Liver (tissue), 9 donors: ENCODE measurements around the gene ZNF559. TPM values are rescaled to one million over a fixed set of nuclear protein-coding genes. Genes with fewer than 3 reads are reported as not detected.
"Not testable (repeated sequence)": the region's sequence is repeated elsewhere in the genome, so short reads cannot be mapped to it uniquely, and the experiment has no call there.

Experiments used
- DNase-seq: peaks from one replicate; pipeline ENCODE4 v3.0.0-alpha.2; 2017; ENCODE audit warnings: low spot score
- H3K27ac ChIP-seq, 2 donors: one replicate each; pipeline ENCODE4 v1.7.0; 2013; ENCODE audit warnings: inconsistent platforms in 2 of 2, low read length in 2 of 2, control low read depth in 1 of 2, low read depth in 1 of 2, mild to moderate bottlenecking in 1 of 2
- H3K27me3 ChIP-seq, 4 donors: one replicate each; pipeline versions ENCODE4 v1.6.1 to v1.7.0; 2013; ENCODE audit warnings: low read length in 3 of 4, inconsistent platforms in 1 of 4, mild to moderate bottlenecking in 1 of 4, moderate library complexity in 1 of 4; ENCODE audit not compliant: control insufficient read depth in 4 of 4, insufficient read depth in 4 of 4
- H3K36me3 ChIP-seq, 4 donors: one replicate each; pipeline versions ENCODE4 v1.6.1 to v1.7.0; 2013; ENCODE audit warnings: low read length in 3 of 4, mild to moderate bottlenecking in 3 of 4, low read depth in 1 of 4, moderate library complexity in 1 of 4; ENCODE audit not compliant: control insufficient read depth in 4 of 4, insufficient read depth in 3 of 4
- H3K4me1 ChIP-seq, 4 donors: one replicate each; pipeline versions ENCODE4 v1.6.1 to v1.7.0; 2013; ENCODE audit warnings: low read length in 3 of 4, mild to moderate bottlenecking in 3 of 4, moderate library complexity in 1 of 4; ENCODE audit not compliant: control insufficient read depth in 4 of 4, insufficient read depth in 4 of 4
- H3K4me3 ChIP-seq, 3 donors: one replicate each; pipeline versions ENCODE4 v1.6.1 to v1.7.0; 2013; ENCODE audit warnings: low read length in 3 of 3, control low read depth in 1 of 3, low read depth in 1 of 3, mild to moderate bottlenecking in 1 of 3
- H3K9ac ChIP-seq, 2 donors: one replicate each; pipeline ENCODE4 v1.7.0; 2013; ENCODE audit warnings: low read length in 2 of 2, mild to moderate bottlenecking in 2 of 2, moderate library complexity in 2 of 2, control low read depth in 1 of 2, low read depth in 1 of 2
- H3K9me3 ChIP-seq, 4 donors: one replicate each; pipeline versions ENCODE4 v1.6.1 to v1.7.0; 2013; ENCODE audit warnings: low read length in 3 of 4; ENCODE audit not compliant: control insufficient read depth in 4 of 4
- EGR1 ChIP-seq, 2 donors: IDR thresholded peaks; 2 replicates each; pipeline ENCODE4 v1.6.1; 2016 to 2018; ENCODE audit warnings: antibody characterized with exemption in 2 of 2, low read depth in 2 of 2
- FOXA1 ChIP-seq: IDR thresholded peaks from 2 replicates; pipeline ENCODE4 v1.6.1; 2016; ENCODE audit warnings: antibody characterized with exemption
- GABPA ChIP-seq, 2 donors: IDR thresholded peaks in 1 of 2; conservative IDR thresholded peaks in 1 of 2; 2 replicates each; pipeline ENCODE4 v1.6.1; 2016; ENCODE audit warnings: antibody characterized with exemption in 2 of 2, mild to moderate bottlenecking in 1 of 2, moderate library complexity in 1 of 2
- HNF4A ChIP-seq, 2 donors: conservative IDR thresholded peaks; 2 replicates each; pipeline ENCODE4 v1.6.1; 2016; ENCODE audit warnings: antibody characterized with exemption in 2 of 2, mild to moderate bottlenecking in 2 of 2
- HNF4G ChIP-seq: IDR thresholded peaks from 2 replicates; pipeline ENCODE4 v1.6.1; 2016; ENCODE audit warnings: antibody characterized with exemption
- JUND ChIP-seq, 2 donors: IDR thresholded peaks; 2 replicates each; pipeline ENCODE4 v1.6.1; 2016; ENCODE audit warnings: antibody characterized with exemption in 2 of 2
- NR2F2 ChIP-seq: IDR thresholded peaks from 2 replicates; pipeline ENCODE4 v1.6.1; 2016; ENCODE audit warnings: antibody characterized with exemption
- RAD21 ChIP-seq, 2 donors: IDR thresholded peaks; 2 replicates each; pipeline ENCODE4 v1.6.1; 2016; ENCODE audit warnings: antibody characterized with exemption in 2 of 2, mild to moderate bottlenecking in 2 of 2
- RXRA ChIP-seq, 2 donors: IDR thresholded peaks; 2 replicates each; pipeline ENCODE4 v1.6.1; 2017 to 2018; ENCODE audit warnings: antibody characterized with exemption in 2 of 2, mild to moderate bottlenecking in 1 of 2
- SP1 ChIP-seq: IDR thresholded peaks from 2 replicates; pipeline ENCODE4 v1.6.1; 2018; ENCODE audit warnings: antibody characterized with exemption, mild to moderate bottlenecking
- TAF1 ChIP-seq: conservative IDR thresholded peaks from 2 replicates; pipeline ENCODE4 v1.6.1; 2016; ENCODE audit warnings: antibody characterized with exemption, mild to moderate bottlenecking
- YY1 ChIP-seq: IDR thresholded peaks from 2 replicates; pipeline ENCODE4 v1.6.1; 2016; ENCODE audit warnings: antibody characterized with exemption, mild to moderate bottlenecking
- WGBS: extraction: QIAGEN DNeasy Blood & Tissue Kit; methylation state at CpG from one replicate; pipeline ENCODE4 v1.1.7; 2013; 5-methylcytosine and 5-hydroxymethylcytosine counted together
- polyA plus RNA-seq, 2 donors: library from polyadenylated mRNA; stranded (reverse) in 1 of 2; unstranded in 1 of 2; fragments of 200-250 nt in 1 of 2; fragments of >200 nt in 1 of 2; fragmentation: Nextera tagmentation in 1 of 2; extraction: Ambion mirVana in 1 of 2; gene quantifications; one replicate each; pipeline versions ENCODE4 v1.2.1 to v1.2.3, GENCODE V29; 2013 to 2015
- total RNA-seq, 2 donors: library from RNA; depleted of rRNA; stranded (reverse); fragments of >200 nt; gene quantifications; one replicate each; pipeline ENCODE4 v1.2.3, GENCODE V29; 2014
- TF ChIP-seq, protein P1 (sequence below): IDR thresholded peaks from 2 replicates; pipeline ENCODE4 v1.6.1; 2016; ENCODE audit warnings: antibody characterized with exemption
- TF ChIP-seq, protein P2 (sequence below): IDR thresholded peaks from 2 replicates; pipeline ENCODE4 v1.6.1; 2016; ENCODE audit warnings: antibody characterized with exemption
- TF ChIP-seq, protein P3 (sequence below): fragments of 150-350 bp; IDR thresholded peaks from 2 replicates; pipeline ENCODE4 v1.5.1; 2017; ENCODE audit warnings: improper control_type of control experiment, low read depth, low read length; ENCODE audit not compliant: missing input control
- donor health status: healthy.
- donor health status: healthy.
- donor health status: healthy.
- donor health status: healthy.
- donor health status: healthy.

Gene ZNF559
- total and polyA plus RNA-seq, 4 donors = 2.6 to 6.2 (median 3.6) TPM

DNA sequence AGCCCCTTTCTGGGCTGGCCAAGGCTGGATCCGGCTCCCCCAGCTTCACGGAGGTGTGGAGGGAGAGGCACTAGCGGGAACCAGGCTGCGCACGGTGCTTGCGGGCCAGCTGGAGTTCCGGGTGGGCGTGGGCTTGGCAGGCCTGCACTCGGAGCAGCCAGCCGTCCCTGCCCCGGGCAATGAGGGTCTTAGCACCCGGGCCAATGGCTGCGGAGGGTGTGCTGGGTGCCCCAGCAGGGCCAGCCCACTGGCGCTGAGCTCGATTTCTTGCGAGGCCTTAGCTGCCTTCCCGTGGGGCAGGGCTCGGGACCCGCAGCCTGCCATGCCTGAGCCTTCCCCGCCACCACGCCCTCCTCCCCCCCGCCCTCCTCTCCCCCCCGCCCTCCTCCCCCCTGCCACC, 2.6 kb upstream of the ZNF559 start (continued):
- TF ChIP-seq, protein P1, sequence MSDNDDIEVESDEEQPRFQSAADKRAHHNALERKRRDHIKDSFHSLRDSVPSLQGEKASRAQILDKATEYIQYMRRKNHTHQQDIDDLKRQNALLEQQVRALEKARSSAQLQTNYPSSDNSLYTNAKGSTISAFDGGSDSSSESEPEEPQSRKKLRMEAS = no peak
- TF ChIP-seq, protein P2, sequence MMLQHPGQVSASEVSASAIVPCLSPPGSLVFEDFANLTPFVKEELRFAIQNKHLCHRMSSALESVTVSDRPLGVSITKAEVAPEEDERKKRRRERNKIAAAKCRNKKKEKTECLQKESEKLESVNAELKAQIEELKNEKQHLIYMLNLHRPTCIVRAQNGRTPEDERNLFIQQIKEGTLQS = no peak
- TF ChIP-seq JUND (IDR thresholded peaks at IDR 0.05) (no peak), EGR1 (IDR thresholded peaks at IDR 0.05; ENCODE audit: low read depth in 2 of 2) (no peak), TAF1 (no peak), RAD21 (IDR thresholded peaks at IDR 0.05) (no peak), RXRA (IDR thresholded peaks at IDR 0.05) (no peak), YY1 (no peak), FOXA1 (no peak), SP1 (no peak), HNF4A (conservative IDR thresholded peaks at IDR 0.05) (no peak), NR2F2 (no peak)

DNA sequence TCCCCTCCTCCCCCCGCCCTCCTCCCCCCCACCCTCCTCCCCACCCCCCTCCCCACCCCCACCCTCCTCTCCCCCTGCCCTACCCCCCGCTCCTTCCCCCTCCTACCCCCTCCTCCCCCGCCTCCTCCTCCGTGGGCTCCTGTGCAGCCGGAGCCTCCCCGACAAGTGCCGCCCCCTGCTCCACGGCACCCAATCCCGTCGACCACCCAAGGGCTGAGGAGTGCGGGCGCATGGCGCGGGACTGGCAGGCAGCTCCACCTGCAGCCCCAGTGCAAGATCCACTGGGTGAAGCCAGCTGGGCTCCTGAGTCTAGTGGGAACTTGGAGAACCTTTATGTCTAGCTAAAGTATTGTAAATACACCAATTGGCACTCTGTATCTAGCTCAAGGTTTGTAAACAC, 2.2 kb upstream of the ZNF559 start:
- not testable (repeated sequence) for H3K27ac ChIP-seq, H3K27me3 ChIP-seq, DNase-seq, H3K36me3 ChIP-seq, H3K4me3 ChIP-seq, H3K9ac ChIP-seq
- Histone ChIP-seq H3K4me1 (peaks cover 0 to 12% (median 5%) of the 10 kb centered on the region in 4 donors), H3K9me3 (peaks cover 3 to 14% (median 8%) of the 10 kb centered on the region in 4 donors)
- 98% methylated on average over 11 of the region's 14 CpGs for WGBS

DNA sequence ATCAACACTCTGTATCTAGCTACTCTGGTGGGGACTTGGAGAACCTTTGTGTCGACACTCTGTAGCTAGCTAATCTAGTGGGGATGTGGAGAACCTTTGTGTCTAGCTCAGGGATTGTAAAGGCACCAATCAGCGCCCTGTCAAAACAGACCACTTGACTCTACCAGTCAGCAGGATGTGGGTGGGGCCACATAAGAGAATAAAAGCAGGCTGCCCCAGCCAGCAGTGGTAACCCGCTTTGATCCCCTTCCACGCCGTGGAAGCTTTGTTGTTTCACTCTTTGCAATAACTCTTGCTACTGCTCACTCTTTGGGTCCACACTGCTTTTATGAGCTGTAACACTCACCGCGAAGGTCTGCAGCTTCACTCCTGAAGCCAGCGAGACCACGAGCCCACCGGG, 1.8 kb upstream of the ZNF559 start:
- WGBS = 96% methylated on average over 10 of the region's 10 CpGs
- not testable (repeated sequence) for DNase-seq, H3K4me3 ChIP-seq, H3K36me3 ChIP-seq, H3K9ac ChIP-seq, H3K27me3 ChIP-seq, H3K27ac ChIP-seq
- peaks cover 0 to 12% (median 5%) of the 10 kb centered on the region in 4 donors for H3K4me1 ChIP-seq
- H3K9me3 ChIP-seq = peaks cover 4 to 13% (median 8%) of the 10 kb centered on the region in 4 donors

DNA sequence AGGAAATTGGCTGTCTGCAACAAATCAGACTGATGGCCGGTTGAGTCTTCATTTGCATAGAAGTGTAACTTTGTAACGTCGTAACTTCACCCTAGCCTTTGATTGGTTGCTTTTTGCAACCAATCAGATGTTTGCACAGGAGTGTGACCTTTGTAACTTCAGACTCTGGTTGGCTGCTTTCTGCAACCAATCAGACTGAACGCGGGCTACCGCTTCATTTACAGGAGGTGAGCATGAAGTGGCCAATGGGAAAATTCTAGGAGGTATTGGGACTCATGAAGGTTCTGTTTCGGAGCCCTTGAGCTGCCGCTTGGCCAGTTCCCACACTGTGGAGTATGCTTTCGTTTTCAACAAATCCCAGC, 441 bp upstream of the ZNF559 start:
- Histone ChIP-seq H3K4me3 (peak overlapping the region; percentile 86 to 95 (median 94)), H3K36me3 (peaks cover 0 to 8% (median 2%) of the 10 kb centered on the region in 4 donors), H3K9ac (peak overlapping the region in 1 of 2 donors; percentile 28), H3K9me3 (peaks cover 6 to 18% (median 11%) of the 10 kb centered on the region in 4 donors), H3K4me1 (peaks cover 0 to 12% (median 5%) of the 10 kb centered on the region in 4 donors), H3K27me3 (no peaks in the 10 kb centered on the region), H3K27ac (peak overlapping the region; percentile 76 to 87)
- TF ChIP-seq JUND (IDR thresholded peaks at IDR 0.05) (no peak), SP1 (peak; percentile 74), NR2F2 (peak; percentile 84)
- TF ChIP-seq, protein P2 = no peak
- peak; percentile 47 for DNase-seq
- 3% methylated on average over 9 of the region's 9 CpGs for WGBS

DNA sequence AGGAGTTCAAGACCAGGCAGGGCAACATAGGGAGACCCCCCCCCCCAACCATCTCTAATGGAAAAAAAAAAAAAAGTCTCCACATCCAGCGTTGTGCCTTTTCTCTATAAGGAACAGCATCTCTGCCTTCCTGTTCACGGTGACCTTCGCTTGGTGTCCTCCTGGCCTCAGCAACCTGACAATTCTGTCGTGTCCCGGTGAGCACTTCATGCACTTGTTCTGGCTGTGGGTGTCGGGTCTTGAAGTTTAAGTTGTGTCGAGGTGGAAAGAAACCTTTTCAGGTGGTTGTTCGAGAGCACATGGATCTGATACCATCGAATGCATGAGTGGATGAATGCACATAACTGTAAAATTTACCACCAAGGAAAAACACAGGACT, 594 bp downstream of the ZNF559 start:
- peaks cover 11 to 23% (median 13%) of the 10 kb centered on the region in 4 donors for H3K9me3 ChIP-seq
- no peaks in the 10 kb centered on the region for H3K27me3 ChIP-seq
- H3K4me3 ChIP-seq = peak overlapping the region; percentile 86 to 95 (median 94)
- H3K36me3 ChIP-seq = peaks cover 0 to 10% (median 2%) of the 10 kb centered on the region in 4 donors
- H3K27ac ChIP-seq = peak overlapping the region; percentile 76 to 87
- peaks cover 0 to 12% (median 5%) of the 10 kb centered on the region in 4 donors for H3K4me1 ChIP-seq
- 52% methylated on average over 9 of the region's 9 CpGs for WGBS
- H3K9ac ChIP-seq = no peak overlapping the region
- no peak for DNase-seq
- TF ChIP-seq, protein P1 = no peak
- no peak for TF ChIP-seq HNF4G
- no peak for TF ChIP-seq HNF4A (conservative IDR thresholded peaks at IDR 0.05)
- TF ChIP-seq, protein P3, sequence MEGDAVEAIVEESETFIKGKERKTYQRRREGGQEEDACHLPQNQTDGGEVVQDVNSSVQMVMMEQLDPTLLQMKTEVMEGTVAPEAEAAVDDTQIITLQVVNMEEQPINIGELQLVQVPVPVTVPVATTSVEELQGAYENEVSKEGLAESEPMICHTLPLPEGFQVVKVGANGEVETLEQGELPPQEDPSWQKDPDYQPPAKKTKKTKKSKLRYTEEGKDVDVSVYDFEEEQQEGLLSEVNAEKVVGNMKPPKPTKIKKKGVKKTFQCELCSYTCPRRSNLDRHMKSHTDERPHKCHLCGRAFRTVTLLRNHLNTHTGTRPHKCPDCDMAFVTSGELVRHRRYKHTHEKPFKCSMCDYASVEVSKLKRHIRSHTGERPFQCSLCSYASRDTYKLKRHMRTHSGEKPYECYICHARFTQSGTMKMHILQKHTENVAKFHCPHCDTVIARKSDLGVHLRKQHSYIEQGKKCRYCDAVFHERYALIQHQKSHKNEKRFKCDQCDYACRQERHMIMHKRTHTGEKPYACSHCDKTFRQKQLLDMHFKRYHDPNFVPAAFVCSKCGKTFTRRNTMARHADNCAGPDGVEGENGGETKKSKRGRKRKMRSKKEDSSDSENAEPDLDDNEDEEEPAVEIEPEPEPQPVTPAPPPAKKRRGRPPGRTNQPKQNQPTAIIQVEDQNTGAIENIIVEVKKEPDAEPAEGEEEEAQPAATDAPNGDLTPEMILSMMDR = no peak
- no peak for TF ChIP-seq SP1
- TF ChIP-seq EGR1 (IDR thresholded peaks at IDR 0.05; ENCODE audit: low read depth in 2 of 2) = no peak
- TF ChIP-seq, protein P2 = no peak
- no peak for TF ChIP-seq NR2F2
- no peak for TF ChIP-seq GABPA (IDR thresholded peaks at IDR 0.05 in 1 of 2, conservative IDR thresholded peaks at IDR 0.05 in 1 of 2)
- TF ChIP-seq RXRA (IDR thresholded peaks at IDR 0.05) = no peak
- TF ChIP-seq TAF1 = no peak
- TF ChIP-seq FOXA1 = no peak
